HepG2 (cell line): Measurements from ENCODE around the gene ANKHD1.
A peak's percentile ranks its signal among the peaks of the same experiment; 100 is the strongest.

ENCODE experiments used
- DMAP1 ChIP-seq: IDR thresholded peaks from 2 replicates; pipeline ENCODE4 v1.6.1; 2016
- HINFP ChIP-seq: sonication (generic); formaldehyde crosslinking; IDR thresholded peaks from 2 replicates; pipeline ENCODE4 v1.4.0; 2020; ENCODE audit warnings: low read depth, mild to moderate bottlenecking, missing genetic modification reagents
- HOXA7 ChIP-seq: sonication (generic); formaldehyde crosslinking; IDR thresholded peaks from 2 replicates; pipeline ENCODE4 v1.8.1; 2022; ENCODE audit warnings: mild to moderate bottlenecking, missing genetic modification reagents, moderate library complexity
- JUND ChIP-seq: sonication (generic); formaldehyde crosslinking; IDR thresholded peaks from 2 replicates; pipeline ENCODE4 v1.8.0; 2022; ENCODE audit warnings: mild to moderate bottlenecking, missing genetic modification reagents
- MAX ChIP-seq: IDR thresholded peaks from 2 replicates; pipeline ENCODE4 v1.6.1; 2012; ENCODE audit warnings: inconsistent platforms
- POLR2A ChIP-seq, 2 experiments: IDR thresholded peaks; 2 replicates each; pipeline ENCODE4 v1.6.1; 2011; ENCODE audit warnings: low read depth in 2 of 2, low read length in 2 of 2, mild to moderate bottlenecking in 1 of 2, moderate library complexity in 1 of 2; ENCODE audit not compliant: insufficient read depth in 1 of 2
- SMC3 ChIP-seq: IDR thresholded peaks from 2 replicates; pipeline ENCODE4 v1.6.1; 2011; ENCODE audit warnings: low read length, improper control_type of control experiment
- TCF12 ChIP-seq, 2 experiments: fragments of 450-650 bp in 1 of 2; sonication (generic) in 1 of 2; formaldehyde crosslinking in 1 of 2; IDR thresholded peaks; 2 replicates each; pipeline versions ENCODE4 v1.6.1 to v1.8.0; 2017 to 2022; ENCODE audit warnings: antibody characterized with exemption in 1 of 2, mild to moderate bottlenecking in 1 of 2, missing genetic modification reagents in 1 of 2, moderate library complexity in 1 of 2

GRCh38 chr5:140357726-140358093 is 43.9 kb upstream of the ANKHD1 start:
- peak; percentile 29; the same call in 1 of the 2 replicates for TF ChIP-seq MAX
- no peak for TF ChIP-seq TCF12 (IDR thresholded peaks at IDR 0.05)
- TF ChIP-seq TCF12 (CRISPR knock-in tag; IDR thresholded peaks at IDR 0.05), result no peak
- peak; percentile 67; the same call in 1 of the 2 replicates for TF ChIP-seq JUND
- no peak for TF ChIP-seq HINFP (CRISPR knock-in tag)
- TF ChIP-seq DMAP1 (CRISPR knock-in tag), result peak; percentile 37; the same call in 1 of the 2 replicates
- TF ChIP-seq SMC3, result peak; percentile 68
- no peak for TF ChIP-seq HOXA7 (CRISPR knock-in tag)
- TF ChIP-seq POLR2A (IDR thresholded peaks at IDR 0.05; ENCODE audit: insufficient read depth in 1 of 2, low read depth in 2 of 2, low read length in 2 of 2), result no peak
